Activated T-cell treated with anti-CD3 and anti-CD28 coated beads, Interleukin-2, amount 50 U/mL, for 48 hours (primary cell): Measurements from ENCODE around the gene DOCK1.
A peak's percentile ranks its signal among the peaks of the same experiment; 100 is the strongest.

Experiments used
- DNase-seq, 2 experiments: peaks; one replicate each; pipeline ENCODE4 v3.0.0-alpha.2; 2020

The DOCK1 gene

DNA sequence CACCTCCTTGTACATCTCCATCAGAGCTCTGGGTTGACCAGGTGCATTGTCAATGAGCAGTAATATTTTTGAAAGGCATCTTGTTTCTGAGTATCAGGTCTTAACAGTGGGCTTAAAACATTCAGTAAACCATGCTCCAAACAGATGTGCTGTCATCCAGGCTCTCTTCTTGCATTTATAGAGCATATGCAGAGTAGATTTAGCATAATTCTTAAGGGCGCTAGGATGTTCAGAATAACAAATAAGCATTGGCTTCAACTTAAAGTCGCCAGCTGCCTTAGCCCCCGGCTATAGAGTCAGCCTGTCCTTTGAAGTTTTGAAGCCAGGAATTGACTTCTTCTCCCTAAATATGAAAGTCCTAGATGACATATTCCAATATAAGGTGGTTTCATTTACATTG is 421.7 kb downstream of the DOCK1 start:
- no peak for DNase-seq

DNA sequence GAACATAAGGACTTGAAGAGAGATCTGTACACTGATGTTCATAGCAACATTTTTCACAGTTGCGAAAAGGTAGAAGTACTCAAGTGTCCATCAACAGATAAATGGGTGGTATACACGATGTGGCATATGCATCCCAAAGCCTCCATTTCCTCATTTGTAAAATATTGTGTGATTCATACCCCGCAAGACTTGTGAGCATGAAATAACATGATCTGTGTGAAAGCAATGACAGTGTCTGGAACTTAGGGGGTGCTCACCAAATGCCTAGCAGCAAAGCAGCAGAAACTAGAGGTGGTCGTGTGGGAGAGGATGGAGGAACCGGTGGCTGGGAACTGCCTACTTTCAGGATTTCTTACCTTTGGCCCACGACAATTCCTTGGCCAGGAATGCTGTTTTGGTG is 426.5 kb downstream of the DOCK1 start:
- DNase-seq = no peak

DNA sequence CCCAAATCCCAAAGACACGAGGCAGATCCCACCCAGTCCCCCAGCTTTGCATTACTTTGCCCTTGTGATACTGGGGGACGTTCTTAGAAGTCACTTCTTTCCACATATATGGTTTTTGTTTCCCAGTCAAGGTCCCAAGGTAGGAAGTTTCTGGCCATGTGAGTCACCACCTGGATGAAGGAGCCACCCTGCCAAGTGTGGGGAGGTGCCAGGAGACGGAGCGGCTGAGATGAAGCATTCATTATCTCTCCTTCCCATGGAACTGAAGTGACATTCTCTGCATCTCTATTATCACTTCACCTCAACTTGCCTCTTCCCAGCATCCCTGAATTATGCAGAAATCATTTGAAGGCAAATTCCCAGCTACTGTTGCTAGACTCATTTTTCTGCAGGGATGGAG is 427.4 kb downstream of the DOCK1 start:
- DNase-seq = no peak

DNA sequence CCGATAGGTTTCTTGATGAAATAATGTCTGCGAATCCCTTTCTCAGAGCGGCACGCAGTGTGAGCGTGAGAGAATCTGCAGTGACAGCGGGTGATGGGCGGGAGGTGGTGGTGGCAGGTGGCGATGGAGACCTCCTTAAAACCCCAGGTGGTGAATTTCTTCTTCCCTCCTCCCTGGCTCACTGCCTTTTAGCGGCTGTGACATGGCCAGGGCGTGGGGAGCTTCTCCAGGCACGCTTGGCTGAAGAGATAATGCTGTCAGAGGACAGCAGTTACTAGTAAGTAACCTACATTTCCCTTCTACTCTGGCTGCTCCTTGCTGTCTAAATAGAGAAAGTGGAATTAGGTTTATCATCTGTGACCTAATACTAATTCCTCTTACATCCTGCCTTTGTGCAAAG is 432.6 kb downstream of the DOCK1 start:
- DNase-seq = no peak

DNA sequence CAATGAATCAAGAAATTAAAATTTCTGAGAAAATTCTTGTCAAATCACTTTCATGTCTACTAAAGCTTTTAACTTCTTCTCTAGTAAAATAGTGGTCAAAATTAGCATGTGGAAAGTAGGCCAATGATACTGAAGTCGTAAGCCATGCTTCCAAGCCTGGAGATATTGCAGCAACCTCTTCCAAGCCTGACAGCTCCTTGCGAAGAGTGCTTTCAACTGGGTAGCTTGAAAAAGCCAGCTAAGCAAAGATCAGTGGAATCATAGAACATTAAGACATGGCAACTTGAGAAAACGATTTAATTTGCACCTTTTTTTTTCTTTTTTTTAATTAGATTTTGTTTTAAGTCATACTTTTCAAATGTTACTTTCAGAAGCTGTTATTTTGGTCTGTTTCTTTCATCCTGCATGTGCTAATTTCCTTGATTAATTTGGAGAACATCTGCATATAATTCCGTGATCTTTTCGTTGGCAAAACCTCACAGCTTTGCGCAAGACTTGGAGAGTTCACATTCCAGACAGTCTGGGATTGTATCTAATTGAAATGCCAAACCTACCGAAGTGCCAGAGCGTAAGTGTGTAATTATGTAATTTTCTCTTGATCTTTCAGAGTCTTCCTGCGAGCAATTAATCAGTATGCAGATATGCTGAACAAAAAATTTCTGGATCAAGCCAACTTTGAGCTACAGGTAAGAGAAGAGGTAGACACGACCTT is 433.3 kb downstream of the DOCK1 start:
- no peak for DNase-seq

DNA sequence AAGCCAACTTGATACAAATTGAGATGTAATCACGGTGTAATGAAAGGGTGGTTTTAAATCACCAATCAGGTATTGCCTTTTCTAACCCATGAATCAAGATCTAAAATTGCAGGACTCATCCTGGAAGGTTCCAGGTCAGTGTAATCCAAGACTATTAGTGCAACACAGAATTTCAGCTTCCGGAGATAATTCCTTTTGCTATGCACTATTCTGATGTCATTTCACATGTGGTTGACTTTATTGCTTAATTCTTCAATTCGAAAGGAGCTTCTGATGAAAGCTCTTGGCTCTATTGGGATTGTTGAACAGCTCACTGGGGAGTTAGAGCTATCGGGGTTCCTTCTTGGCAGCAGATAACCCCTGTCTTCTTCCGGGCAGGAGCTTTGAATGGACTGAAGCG is 438.6 kb downstream of the DOCK1 start:
- DNase-seq = no peak

DNA sequence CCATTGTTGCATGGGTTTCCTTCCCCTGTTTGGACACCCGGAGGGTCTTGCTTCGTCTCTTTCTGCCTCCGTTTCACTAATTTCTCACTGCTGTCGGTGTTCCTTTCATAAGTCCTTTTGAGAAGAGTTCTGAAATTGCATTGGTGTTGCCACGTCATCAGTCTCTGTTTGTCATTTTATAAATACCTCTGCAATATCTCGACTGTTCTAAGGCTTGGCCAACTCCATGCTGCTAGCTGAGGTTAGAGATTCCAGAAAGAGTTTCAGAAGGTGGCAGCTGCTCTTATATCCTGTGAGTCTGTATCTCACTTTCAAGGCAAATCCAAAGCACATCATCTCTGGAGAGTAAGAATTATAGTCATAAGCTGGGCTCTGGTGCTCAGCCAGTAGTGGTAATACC is 439.1 kb downstream of the DOCK1 start:
- no peak for DNase-seq

DNA sequence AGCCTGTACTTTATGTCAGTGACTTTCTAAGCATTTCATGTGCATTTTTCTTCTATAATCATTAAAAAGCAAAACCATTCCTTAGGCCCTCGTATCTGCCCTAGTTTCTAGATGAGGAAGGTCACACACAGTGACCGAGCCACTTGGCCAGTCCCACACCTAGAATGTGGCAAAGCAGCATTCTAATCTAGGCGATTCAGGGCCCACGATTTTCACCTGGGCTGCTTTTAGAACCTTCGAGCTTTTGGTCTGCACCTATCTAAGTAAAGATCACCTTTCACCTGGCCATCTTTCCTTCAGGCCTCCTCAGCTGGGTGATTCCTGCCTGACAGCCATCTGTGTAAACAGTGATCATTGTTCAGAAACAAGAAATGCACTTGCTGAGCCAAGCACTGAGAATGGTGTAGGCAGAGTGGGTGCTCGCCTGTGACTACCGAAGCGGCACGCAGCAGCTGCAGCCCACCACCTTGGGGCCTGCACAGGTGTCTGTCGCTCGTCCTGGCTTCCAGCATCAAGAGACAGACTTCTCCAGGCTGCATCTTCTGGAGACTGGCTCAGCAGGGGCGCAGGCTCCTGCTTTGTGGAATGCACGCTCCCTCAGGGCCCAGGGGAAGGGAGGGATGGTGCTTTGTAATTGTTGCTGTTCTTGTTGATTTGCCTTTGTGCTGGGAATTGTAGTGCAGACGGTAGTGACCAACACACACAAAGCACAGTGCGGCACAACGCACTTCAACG is 440.2 kb downstream of the DOCK1 start:
- no peak for DNase-seq

DNA sequence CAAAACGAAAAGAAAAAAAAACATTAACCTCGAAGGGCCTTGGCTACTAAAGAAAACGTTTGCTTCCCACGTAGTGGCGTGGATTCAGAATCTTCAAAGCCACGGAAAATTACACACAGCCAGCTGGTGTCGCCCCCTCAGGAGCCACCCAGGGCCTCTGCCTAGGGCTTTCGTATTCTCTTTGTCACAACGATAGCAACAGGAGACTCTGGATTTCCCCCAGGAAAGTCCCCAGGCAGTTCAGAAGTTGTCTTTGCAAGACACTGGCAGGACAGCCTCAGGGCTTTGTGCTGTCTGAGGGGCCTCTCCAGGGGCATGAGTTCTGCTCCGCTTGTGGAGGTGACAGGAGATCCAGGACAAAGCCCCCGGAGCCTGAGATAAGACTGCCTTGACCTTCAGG is 441.4 kb downstream of the DOCK1 start:
- peak; percentile 21 to 23 for DNase-seq

DNA sequence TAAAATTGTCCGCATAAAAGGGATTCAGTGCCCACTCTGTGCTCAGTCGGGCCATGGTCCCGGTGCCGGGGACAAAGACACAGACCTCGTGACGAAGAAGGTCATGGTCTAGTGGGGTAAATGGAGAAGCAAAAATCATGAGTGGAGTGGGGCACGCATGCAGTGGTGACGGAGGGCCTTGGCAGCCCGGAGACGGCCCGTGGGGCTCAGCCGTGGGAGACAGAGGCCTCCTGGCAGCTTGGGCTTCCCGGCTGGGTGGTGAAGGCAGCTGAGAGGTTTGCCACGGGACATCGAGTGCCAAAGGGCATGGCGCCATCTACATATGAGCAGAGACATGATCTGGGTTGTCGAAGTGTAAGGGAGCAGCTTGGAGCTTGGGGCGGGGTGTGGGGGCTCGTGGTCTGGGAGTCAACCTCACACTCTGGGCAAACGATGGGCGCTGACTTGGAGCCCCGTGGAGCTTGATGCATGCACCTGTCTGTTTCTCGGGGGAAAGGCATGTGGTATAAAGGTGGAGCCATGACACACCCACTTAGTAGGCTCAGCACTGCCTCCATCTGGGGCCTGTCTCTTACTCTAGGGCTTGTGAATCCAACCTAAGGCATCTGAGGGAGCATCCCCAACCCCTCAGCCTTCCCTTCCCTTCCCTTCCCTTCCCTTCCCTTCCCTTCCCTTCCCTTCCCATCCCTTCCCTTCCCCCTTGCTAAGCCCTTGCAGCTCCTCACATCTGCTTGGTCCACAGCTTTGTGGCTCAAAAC is 442.2 kb downstream of the DOCK1 start:
- no peak for DNase-seq

DNA sequence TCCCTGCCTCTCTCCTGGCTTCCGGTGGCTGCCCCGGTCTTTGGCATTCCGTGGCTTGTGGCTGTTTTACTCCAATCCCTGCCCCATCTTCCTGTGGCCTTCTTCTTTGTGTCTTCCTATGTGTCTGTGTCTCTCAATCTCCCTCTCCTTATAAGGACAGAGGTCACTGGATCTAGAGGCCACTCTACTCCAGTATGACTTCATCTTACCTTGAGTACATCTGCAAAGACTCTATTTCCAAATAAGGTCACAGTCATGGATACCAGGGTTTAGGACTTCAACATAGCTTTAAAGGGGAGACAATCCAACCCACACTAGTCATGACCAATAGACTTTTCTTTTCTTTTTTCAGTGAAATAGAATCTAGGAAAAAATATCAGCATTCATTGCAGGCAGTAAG is 444.5 kb downstream of the DOCK1 start:
- no peak for DNase-seq

DNA sequence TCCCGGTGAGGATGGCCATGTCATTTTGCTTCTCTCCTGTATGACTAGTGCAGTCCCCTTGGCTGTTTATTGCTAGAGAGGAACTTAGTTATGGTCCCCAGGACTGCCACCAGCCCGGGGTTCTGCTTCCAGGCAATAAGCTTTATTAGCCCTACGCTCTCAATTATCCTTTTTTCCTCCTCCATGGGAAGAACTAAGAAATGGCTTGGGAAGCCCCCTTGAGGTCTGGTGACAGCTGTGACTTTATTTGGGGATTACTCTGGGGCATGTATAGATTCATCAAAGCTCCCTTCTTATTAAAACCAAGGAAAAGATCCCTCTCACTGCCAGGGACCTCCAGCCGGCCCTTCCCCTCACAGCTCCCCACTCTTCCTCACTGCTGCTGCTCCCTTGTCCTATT is 446.3 kb downstream of the DOCK1 start:
- no peak for DNase-seq

DNA sequence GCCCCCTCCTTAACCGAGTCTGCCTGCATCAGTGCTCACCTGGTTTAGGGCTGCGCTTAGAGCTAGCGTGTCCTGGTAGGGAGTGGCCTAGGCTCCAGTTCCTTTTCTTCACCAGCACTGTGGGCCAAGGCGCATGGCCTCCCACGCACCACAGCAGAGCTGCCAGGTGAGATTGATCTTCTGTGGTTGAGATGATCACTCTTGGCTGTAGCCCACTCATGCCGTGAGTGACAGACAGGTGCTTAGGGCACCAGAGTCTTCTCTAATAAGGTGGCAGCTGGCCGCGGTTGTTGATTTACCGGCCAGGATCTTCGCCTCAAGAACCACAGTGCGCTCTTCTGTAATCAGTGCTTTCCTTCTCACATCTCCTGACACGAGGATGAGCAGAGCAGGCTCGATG is 448.3 kb downstream of the DOCK1 start:
- DNase-seq = no peak

DNA sequence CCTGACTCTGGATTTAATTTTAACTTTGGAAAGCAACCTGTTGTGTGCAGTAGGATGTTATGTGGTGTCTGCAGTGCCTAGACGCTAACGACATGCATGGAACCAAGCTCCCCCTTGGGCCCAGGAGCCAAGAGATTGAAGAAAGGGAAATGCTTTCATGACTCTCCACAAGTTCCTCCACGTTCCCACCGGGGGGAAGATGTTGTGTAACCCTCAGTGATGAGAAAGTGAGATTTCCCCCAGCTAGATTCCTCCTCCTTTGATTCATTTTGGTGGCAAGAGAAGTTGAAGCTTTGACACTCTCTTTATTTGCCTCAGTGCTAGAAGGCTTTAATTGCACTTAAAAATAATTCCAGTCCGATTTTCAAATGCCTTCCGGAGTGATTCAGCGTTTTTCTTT is 449.0 kb downstream of the DOCK1 start:
- DNase-seq = no peak

DNA sequence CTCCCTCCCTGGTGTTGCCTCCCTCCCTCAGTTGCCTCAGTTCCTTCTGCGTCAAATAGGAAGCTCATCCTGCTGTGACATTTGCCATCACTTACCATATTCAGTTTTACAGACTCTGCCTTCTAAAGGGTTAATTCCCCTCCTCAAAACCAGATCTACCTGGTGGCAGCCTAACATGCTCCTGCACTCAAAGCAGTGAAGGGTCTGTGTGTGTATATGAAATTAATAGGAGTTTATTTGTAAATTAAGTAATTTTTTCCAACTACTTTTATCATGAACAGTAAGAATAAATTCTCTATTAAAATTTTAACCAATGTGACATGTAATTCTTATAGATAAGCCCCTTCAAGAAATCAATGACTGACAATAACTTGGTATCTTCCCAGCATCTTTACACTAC is 449.8 kb downstream of the DOCK1 start:
- DNase-seq = no peak

DNA sequence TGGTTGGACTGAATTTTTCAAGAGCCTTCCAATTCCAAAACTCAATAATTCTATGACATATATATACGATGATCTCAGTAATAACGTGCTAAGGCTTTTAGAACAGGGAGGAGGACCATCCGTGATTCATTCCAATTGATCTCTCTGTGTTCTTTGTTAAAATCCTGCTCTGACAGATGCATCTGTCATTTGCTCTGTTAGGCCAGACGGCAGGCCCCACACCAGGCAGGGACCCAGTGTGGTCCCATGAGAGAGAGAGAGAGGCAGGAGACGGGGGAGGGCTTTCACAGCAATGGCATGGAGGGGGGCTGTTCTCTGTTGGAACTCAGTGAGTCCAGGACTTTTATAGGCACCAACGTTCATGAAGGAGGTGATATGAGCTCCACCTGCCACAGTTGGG is 451.1 kb downstream of the DOCK1 start:
- DNase-seq = no peak

DNA sequence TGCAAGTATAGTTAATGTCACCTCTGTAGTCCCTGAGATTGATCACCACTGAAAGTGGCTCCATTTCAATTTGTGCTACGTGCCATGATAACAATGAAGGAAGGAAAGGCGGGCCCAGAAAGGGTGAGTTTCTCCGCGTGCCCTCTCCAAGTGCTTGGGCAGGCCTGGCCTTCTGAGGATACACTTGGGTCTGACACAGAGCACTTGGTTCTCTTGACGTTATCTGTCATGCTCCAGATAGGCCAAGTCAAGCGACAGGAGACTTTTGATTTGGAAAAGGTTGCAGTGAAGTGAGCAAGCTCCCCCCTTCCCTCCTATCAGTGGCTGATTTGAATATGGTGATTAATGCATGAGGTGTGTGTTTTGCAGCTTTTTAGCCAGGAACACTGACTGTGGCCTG is 452.0 kb downstream of the DOCK1 start:
- no peak for DNase-seq

DNA sequence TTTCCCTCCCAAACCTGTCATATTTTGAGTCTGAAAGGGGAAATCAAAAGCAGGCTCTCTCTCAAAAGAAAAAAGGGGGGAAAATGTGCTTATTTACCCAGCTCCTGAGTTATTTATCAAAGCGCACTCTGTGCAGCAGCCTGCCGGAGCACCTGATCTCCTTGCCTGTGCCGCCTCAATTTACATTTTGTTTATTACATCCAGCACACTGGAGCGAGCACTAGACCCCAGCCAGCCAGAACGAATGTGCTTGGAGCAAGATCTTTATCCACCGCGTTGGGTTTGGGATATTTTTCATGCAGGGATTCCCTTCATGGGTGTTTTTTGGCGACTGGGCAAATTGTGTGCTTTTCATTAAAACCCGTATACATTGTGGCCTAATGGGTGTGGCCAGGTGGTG is 453.1 kb downstream of the DOCK1 start:
- no peak for DNase-seq

DNA sequence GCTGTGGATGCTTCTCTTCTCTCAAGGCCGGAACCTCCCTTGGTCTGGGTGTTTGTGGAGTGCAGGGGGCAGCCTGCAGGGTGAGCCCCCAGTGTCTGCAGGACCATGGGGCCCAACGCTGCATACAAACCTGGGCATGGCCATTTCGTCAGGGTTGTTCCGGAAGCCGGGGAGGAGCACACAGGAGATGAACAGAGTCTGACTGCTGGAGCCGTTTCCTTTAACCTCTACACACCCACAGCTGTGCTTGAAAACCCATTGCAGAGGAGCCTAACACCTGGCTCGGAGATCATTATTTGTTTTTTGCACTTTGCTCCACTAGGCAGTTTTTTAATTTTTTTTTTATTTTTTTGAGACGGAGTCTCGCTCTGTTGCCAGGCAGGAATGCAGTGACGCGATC is 458.8 kb downstream of the DOCK1 start:
- no peak for DNase-seq

DNA sequence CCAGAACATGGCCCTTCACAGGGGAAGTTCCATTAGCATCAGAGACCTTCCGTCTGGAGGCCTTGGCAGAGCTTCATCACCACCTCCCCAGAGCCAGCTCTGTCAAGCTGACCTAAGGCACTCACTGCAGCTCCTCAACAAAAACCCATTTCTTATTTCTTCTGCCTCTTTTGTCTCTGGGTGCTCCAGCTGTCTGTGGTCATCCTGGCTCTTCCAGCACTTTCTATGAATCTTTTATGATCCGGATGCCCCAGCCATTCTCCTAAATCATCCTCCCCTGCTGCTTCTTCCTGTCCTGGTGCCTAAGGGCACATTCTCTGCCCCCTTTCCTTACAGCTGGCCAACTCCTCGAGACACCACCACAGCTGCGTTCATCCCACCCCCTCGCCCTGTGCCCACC is 462.9 kb downstream of the DOCK1 start:
- no peak for DNase-seq

DNA sequence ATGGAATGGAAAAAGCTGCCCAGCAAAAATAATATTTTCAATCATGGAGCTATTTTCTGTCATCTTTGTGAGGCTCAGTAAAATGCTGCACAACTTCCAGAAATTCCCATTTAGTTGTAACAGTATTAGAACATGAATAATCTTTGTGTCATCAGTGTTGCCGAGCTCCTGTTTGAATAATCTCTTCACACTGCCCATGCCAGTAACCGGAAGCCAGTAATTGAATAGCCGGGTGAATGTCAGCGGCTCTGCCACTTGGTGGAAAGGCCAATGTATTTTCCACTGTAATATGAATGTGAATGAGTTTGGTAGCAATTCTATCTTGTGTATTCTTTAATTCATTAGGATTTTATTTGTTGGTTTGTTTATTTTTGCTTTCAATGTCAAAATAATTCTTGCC is 463.7 kb downstream of the DOCK1 start:
- no peak for DNase-seq

DNA sequence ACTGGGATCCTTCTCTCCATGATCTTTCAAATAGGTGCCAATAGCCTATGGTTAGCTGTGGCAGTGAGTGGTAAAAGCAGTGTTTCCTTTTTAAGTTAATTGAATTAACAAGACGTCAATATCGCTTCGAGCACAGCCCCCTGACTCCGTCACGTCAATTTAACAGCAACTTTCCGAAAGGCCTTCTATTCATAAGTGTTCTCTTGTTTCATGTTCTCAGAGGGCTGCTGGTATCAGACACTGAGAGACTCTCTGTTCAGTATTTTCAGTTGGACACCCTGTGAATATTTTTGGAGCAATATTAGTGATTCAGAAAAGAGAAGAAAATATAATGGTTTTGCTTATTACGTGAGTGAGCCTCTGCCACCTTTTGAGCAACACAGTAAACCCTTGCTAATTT is 465.4 kb downstream of the DOCK1 start:
- DNase-seq = no peak

DNA sequence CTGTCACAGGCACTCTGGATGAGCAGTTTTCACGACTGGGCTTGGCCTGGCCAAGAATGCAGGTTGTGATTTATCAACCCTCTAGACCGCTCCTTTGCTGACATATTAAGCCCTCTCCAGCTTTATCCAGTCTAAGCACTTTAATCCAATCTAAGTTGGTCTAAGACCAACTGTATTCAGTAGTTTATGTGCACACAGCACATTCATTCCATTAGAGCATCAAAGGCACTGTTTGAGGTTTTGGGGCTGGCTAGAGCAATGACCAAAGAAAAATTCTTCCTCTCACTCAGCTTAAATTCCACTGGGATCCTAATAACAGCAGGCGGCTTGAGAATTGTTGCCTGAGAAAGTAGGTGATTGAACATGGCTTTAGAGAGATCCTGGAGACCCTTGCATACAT is 467.1 kb downstream of the DOCK1 start:
- no peak for DNase-seq

DNA sequence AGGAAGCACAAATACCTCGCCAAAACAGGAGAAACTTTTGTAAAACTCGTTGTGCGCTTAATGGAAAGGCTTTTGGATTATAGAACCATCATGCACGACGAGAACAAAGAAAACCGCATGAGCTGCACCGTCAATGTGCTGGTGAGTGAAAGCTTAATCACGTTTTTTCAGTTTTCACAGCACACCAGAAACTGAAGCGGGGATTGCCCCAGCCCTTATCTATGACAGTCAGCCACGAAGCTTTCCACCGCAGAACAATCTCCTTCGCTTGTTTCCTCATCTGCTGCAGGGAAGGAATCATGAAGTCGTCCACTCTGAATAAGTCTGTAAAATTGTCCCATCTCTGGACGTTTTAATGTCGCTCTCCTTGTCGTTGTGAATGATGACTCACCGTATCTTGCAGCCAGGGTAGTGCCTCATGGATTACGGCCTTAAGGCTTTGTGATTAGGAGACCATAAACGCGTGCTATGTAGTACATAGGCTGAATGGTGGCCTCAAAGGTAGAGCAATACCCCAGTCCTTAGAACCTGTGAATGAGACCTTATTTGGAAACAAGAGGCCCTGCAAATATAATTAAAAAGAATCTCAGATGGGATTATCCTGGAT is 468.9 kb downstream of the DOCK1 start:
- DNase-seq = no peak
